D721Med (cell line): ENCODE data around the gene PRR16.

ENCODE experiments used
- DNase-seq: peaks from one replicate; pipeline ENCODE4 v3.0.0; 2011; ENCODE audit warnings: low spot score; ENCODE audit not compliant: insufficient read length
- FAIRE-seq: peaks from 2 replicates; lab custom pipeline; 2011; peaks lifted over from hg19 to GRCh38; lab: Jason Lieb, UNC
- CTCF ChIP-seq: IDR thresholded peaks from 2 replicates; pipeline ENCODE4 v1.5.1; 2012; ENCODE audit warnings: mild to moderate bottlenecking, control low read depth; ENCODE audit not compliant: insufficient read depth; ENCODE audit errors: missing control alignments

The PRR16 gene

GRCh38 chr5:120436996-120437395, 27.1 kb upstream of the PRR16 start:
- TF ChIP-seq CTCF, result no peak
- no peak for DNase-seq
- FAIRE-seq, result no peak

GRCh38 chr5:120442694-120443093, 21.4 kb upstream of the PRR16 start:
- DNase-seq (no peak), FAIRE-seq (no peak)
- no peak for TF ChIP-seq CTCF

GRCh38 chr5:120443607-120444006, 20.5 kb upstream of the PRR16 start:
- DNase-seq (no peak), FAIRE-seq (no peak)
- TF ChIP-seq CTCF, result no peak

GRCh38 chr5:120446068-120446492, 18.0 kb upstream of the PRR16 start:
- FAIRE-seq (no peak), DNase-seq (no peak)
- no peak for TF ChIP-seq CTCF

- no peak for DNase-seq
- no peak for TF ChIP-seq CTCF
- FAIRE-seq, result no peak
Measured at GRCh38 chr5:120446901-120447300, 17.2 kb upstream of the PRR16 start.

- DNase-seq, result no peak
- FAIRE-seq, result no peak
- no peak for TF ChIP-seq CTCF
Measured at GRCh38 chr5:120447706-120448239, 16.3 kb upstream of the PRR16 start.

- TF ChIP-seq CTCF, result no peak
- DNase-seq (no peak), FAIRE-seq (no peak)
Measured at GRCh38 chr5:120449501-120449900, 14.6 kb upstream of the PRR16 start.
